NCI-H446 treated with DMSO at 0.1 percent for 48 hours (cell line): ENCODE data around the gene STYXL2.

Source experiments
- DNase-seq: peaks from one replicate; lab custom pipeline; 2025; lab: John Stamatoyannopoulos, UW

Gene STYXL2

GRCh38 chr1:167110586-167110985 lies 16.7 kb downstream of the STYXL2 start:
- no peak for DNase-seq

GRCh38 chr1:167111868-167112709 lies 18.2 kb downstream of the STYXL2 start:
- no peak for DNase-seq

- DNase-seq: no peak
Measured at GRCh38 chr1:167114725-167115124, 20.9 kb downstream of the STYXL2 start.

GRCh38 chr1:167115655-167116054 lies 21.8 kb downstream of the STYXL2 start:
- no peak for DNase-seq

- DNase-seq: no peak
Measured at GRCh38 chr1:167116174-167116573, 22.3 kb downstream of the STYXL2 start.

- no peak for DNase-seq
Measured at GRCh38 chr1:167117225-167117624, 23.4 kb downstream of the STYXL2 start.

- no peak for DNase-seq
Measured at GRCh38 chr1:167118188-167118587, 24.3 kb downstream of the STYXL2 start.

GRCh38 chr1:167119696-167120095 lies 25.8 kb downstream of the STYXL2 start:
- DNase-seq: no peak

- no peak for DNase-seq
Measured at GRCh38 chr1:167120899-167121298, 27.0 kb downstream of the STYXL2 start.

- DNase-seq: no peak
Measured at GRCh38 chr1:167121375-167122120, 27.7 kb downstream of the STYXL2 start.

GRCh38 chr1:167122121-167122480 lies 28.2 kb downstream of the STYXL2 start:
- DNase-seq: no peak

GRCh38 chr1:167122568-167122967 lies 28.7 kb downstream of the STYXL2 start:
- no peak for DNase-seq

GRCh38 chr1:167126317-167126716 lies 32.4 kb downstream of the STYXL2 start:
- DNase-seq: no peak

- no peak for DNase-seq
Measured at GRCh38 chr1:167126811-167127210, 32.9 kb downstream of the STYXL2 start.

- no peak for DNase-seq
Measured at GRCh38 chr1:167127236-167127635, 33.4 kb downstream of the STYXL2 start.

- no peak for DNase-seq
Measured at GRCh38 chr1:167127661-167128060, 33.8 kb downstream of the STYXL2 start.

GRCh38 chr1:167128261-167129227 lies 34.7 kb downstream of the STYXL2 start:
- DNase-seq: no peak

GRCh38 chr1:167130829-167131510 lies 37.1 kb downstream of the STYXL2 start:
- DNase-seq: no peak

GRCh38 chr1:167132301-167133010 lies 38.6 kb downstream of the STYXL2 start:
- no peak for DNase-seq

GRCh38 chr1:167135281-167135840 lies 41.5 kb downstream of the STYXL2 start:
- DNase-seq: peak; percentile 4

- no peak for DNase-seq
Measured at GRCh38 chr1:167136191-167136614, 42.3 kb downstream of the STYXL2 start.
